Karpas-422 (cell line): ENCODE measurements around the gene TMEM259. TPM values are rescaled to one million over a fixed set of nuclear protein-coding genes. Genes with fewer than 3 reads are reported as not detected.
A peak's percentile ranks its signal among the peaks of the same experiment; 100 is the strongest.

Experiments
- DNase-seq: peaks from one replicate; pipeline ENCODE4 v3.0.0-alpha.2; 2015
- H2AFZ ChIP-seq: fragments of 200-600 bp; sonication (generic); 2 replicates; pipeline ENCODE4 v1.6.1; 2014; ENCODE audit warnings: antibody characterized with exemption, low read length, mixed read lengths
- H3K27ac ChIP-seq: fragments of 200-600 bp; sonication (generic); 2 replicates; pipeline ENCODE4 v1.5.1; 2014; ENCODE audit warnings: mild to moderate bottlenecking, low read length, moderate library complexity
- H3K27me3 ChIP-seq: fragments of 200-600 bp; sonication (generic); 2 replicates; pipeline ENCODE4 v1.6.1; 2014; ENCODE audit warnings: low read length, mixed read lengths
- H3K36me3 ChIP-seq: fragments of 200-600 bp; sonication (generic); 2 replicates; pipeline ENCODE4 v1.6.1; 2014; ENCODE audit warnings: low read length, mixed read lengths; ENCODE audit not compliant: insufficient read depth
- H3K4me1 ChIP-seq: fragments of 200-600 bp; sonication (generic); 2 replicates; pipeline ENCODE4 v1.6.1; 2014; ENCODE audit warnings: mild to moderate bottlenecking, low read length, mixed read lengths
- H3K4me2 ChIP-seq: fragments of 200-600 bp; sonication (generic); 2 replicates; pipeline ENCODE4 v1.6.1; 2014; ENCODE audit warnings: low read length, low read depth, mild to moderate bottlenecking; ENCODE audit not compliant: poor library complexity, severe bottlenecking
- H3K4me3 ChIP-seq: fragments of 200-600 bp; sonication (generic); 2 replicates; pipeline ENCODE4 v1.5.1; 2014; ENCODE audit warnings: mild to moderate bottlenecking, antibody characterized with exemption, low read length, mixed read lengths
- H3K79me2 ChIP-seq: fragments of 200-600 bp; sonication (generic); 2 replicates; pipeline ENCODE4 v1.6.1; 2014; ENCODE audit warnings: mild to moderate bottlenecking, low read length, mixed read lengths
- H3K9ac ChIP-seq: fragments of 200-600 bp; sonication (generic); 2 replicates; pipeline ENCODE4 v1.6.0; 2014; ENCODE audit warnings: low read length
- H3K9me2 ChIP-seq: fragments of 200-600 bp; sonication (generic), shearing (Covaris generic); replicated peaks from 2 replicates; pipeline ENCODE4 v1.6.0; 2014; ENCODE audit warnings: mild to moderate bottlenecking, low read length, moderate library complexity; ENCODE audit not compliant: insufficient read depth
- H3K9me3 ChIP-seq: fragments of 300-700, 200-600 bp; sonication (generic); 2 replicates; pipeline ENCODE4 v1.6.1; 2014; ENCODE audit warnings: low read length, mixed read lengths
- H4K20me1 ChIP-seq: fragments of 200-600 bp; sonication (generic); 2 replicates; pipeline ENCODE4 v1.6.1; 2014; ENCODE audit warnings: mild to moderate bottlenecking, antibody characterized with exemption, low read length, low read depth; ENCODE audit not compliant: insufficient read depth
- total RNA-seq: library from RNA; depleted of rRNA; stranded (reverse); fragments of >200 nt; shearing (Covaris generic); gene quantifications from 2 replicates; pipeline ENCODE4 v1.2.3, GENCODE V29; 2014; ENCODE audit warnings: low replicate concordance

Gene TMEM259
- total RNA-seq, 1 experiment from 2014 or later = 133 TPM

GRCh38 chr19:1042689-1043511 is 22.0 kb upstream of the TMEM259 start:
- no peak overlapping the region for H3K4me2 ChIP-seq

GRCh38 chr19:1041835-1042685 is 21.1 kb upstream of the TMEM259 start:
- H2AFZ ChIP-seq = no peak overlapping the region

More at GRCh38 chr19:1042689-1043511, 22.0 kb upstream of the TMEM259 start:
- DNase-seq = no peak
- H2AFZ ChIP-seq = no peak overlapping the region
- no peaks in the 10 kb centered on the region for H3K9me3 ChIP-seq
- H3K4me3 ChIP-seq = no peak overlapping the region
- H3K27ac ChIP-seq = no peak overlapping the region
- no peaks in the 10 kb centered on the region for H3K79me2 ChIP-seq
- no peaks in the 10 kb centered on the region for H3K9me2 ChIP-seq
- H3K36me3 ChIP-seq = no peaks in the 10 kb centered on the region
- no peak overlapping the region for H3K9ac ChIP-seq
- 0 out of 2 replicates have a peak, but pooled peaks cover 8% of the 10 kb centered on the region for H4K20me1 ChIP-seq
- no peaks in the 10 kb centered on the region for H3K27me3 ChIP-seq
- peaks cover 36% of the 10 kb centered on the region for H3K4me1 ChIP-seq

GRCh38 chr19:1041272-1041834 is 20.4 kb upstream of the TMEM259 start:
- Histone ChIP-seq H3K27me3 (no peaks in the 10 kb centered on the region), H3K9me2 (no peaks in the 10 kb centered on the region), H3K36me3 (peaks cover 2% of the 10 kb centered on the region; the same call in 1 of the 2 replicates), H2AFZ (no peak overlapping the region), H3K4me1 (peaks cover 42% of the 10 kb centered on the region), H3K9ac (peak overlapping the region; percentile 25), H3K4me3 (peak overlapping the region; percentile 79; the same call in 1 of the 2 replicates), H4K20me1 (0 out of 2 replicates have a peak, but pooled peaks cover 8% of the 10 kb centered on the region), H3K9me3 (no peaks in the 10 kb centered on the region), H3K4me2 (peak overlapping the region; percentile 87), H3K79me2 (no peaks in the 10 kb centered on the region), H3K27ac (no peak overlapping the region)
- no peak for DNase-seq

More at GRCh38 chr19:1041835-1042685, 21.1 kb upstream of the TMEM259 start:
- Histone ChIP-seq H3K27me3 (no peaks in the 10 kb centered on the region), H3K9me2 (no peaks in the 10 kb centered on the region), H3K4me2 (no peak overlapping the region), H3K4me1 (peaks cover 42% of the 10 kb centered on the region), H3K27ac (no peak overlapping the region), H3K4me3 (no peak overlapping the region), H3K79me2 (no peaks in the 10 kb centered on the region), H3K36me3 (no peaks in the 10 kb centered on the region), H3K9me3 (no peaks in the 10 kb centered on the region), H3K9ac (no peak overlapping the region), H4K20me1 (0 out of 2 replicates have a peak, but pooled peaks cover 8% of the 10 kb centered on the region)
- DNase-seq = no peak

- H3K79me2 ChIP-seq = no peaks in the 10 kb centered on the region
- peak overlapping the region; percentile 79 for H3K4me3 ChIP-seq
- peak overlapping the region; percentile 17; the same call in 1 of the 2 replicates for H2AFZ ChIP-seq
- H3K9ac ChIP-seq = peak overlapping the region; percentile 79
- H4K20me1 ChIP-seq = 0 out of 2 replicates have a peak, but pooled peaks cover 8% of the 10 kb centered on the region
- H3K4me1 ChIP-seq = peaks cover 42% of the 10 kb centered on the region
- H3K36me3 ChIP-seq = peaks cover 4% of the 10 kb centered on the region; the same call in 1 of the 2 replicates
- peak overlapping the region; percentile 87 for H3K4me2 ChIP-seq
- DNase-seq = peak; percentile 98
- H3K27me3 ChIP-seq = no peaks in the 10 kb centered on the region
- no peaks in the 10 kb centered on the region for H3K9me2 ChIP-seq
- no peaks in the 10 kb centered on the region for H3K9me3 ChIP-seq
- peak overlapping the region; percentile 56 for H3K27ac ChIP-seq
Measured at GRCh38 chr19:1040476-1041271, 19.8 kb upstream of the TMEM259 start.

GRCh38 chr19:1039646-1040475 is 18.9 kb upstream of the TMEM259 start, which contains the start of gene ABCA7:
Gene ABCA7, plus strand, starts transcription at chr19:1040107. Its CDS starts 1,255 bp downstream, at chr19:1041362.
- Histone ChIP-seq H3K9me3 (no peaks in the 10 kb centered on the region), H3K79me2 (no peaks in the 10 kb centered on the region), H3K9ac (peak within 1 kb of the TSS; percentile 79), H3K4me2 (peak within 1 kb of the TSS; percentile 87), H3K36me3 (peaks cover 4% of the 10 kb centered on the region; the same call in 1 of the 2 replicates), H3K27ac (peak within 1 kb of the TSS; percentile 95), H2AFZ (peak within 1 kb of the TSS; percentile 17; the same call in 1 of the 2 replicates), H4K20me1 (0 out of 2 replicates have a peak, but pooled peaks cover 8% of the 10 kb centered on the region), H3K9me2 (no peaks in the 10 kb centered on the region), H3K4me3 (peak within 1 kb of the TSS; percentile 79), H3K27me3 (no peaks in the 10 kb centered on the region), H3K4me1 (peaks cover 42% of the 10 kb centered on the region)
- DNase-seq = peak; percentile 99

GRCh38 chr19:1038978-1039645 is 18.2 kb upstream of the TMEM259 start:
- Histone ChIP-seq H3K27me3 (no peaks in the 10 kb centered on the region), H3K9me3 (no peaks in the 10 kb centered on the region), H3K4me1 (peaks cover 42% of the 10 kb centered on the region), H3K9me2 (no peaks in the 10 kb centered on the region), H3K9ac (peak overlapping the region; percentile 62), H4K20me1 (0 out of 2 replicates have a peak, but pooled peaks cover 8% of the 10 kb centered on the region), H3K36me3 (peaks cover 4% of the 10 kb centered on the region; the same call in 1 of the 2 replicates), H3K27ac (peak overlapping the region; percentile 95), H3K4me3 (peak overlapping the region; percentile 79), H3K4me2 (peak overlapping the region; percentile 87), H3K79me2 (no peaks in the 10 kb centered on the region), H2AFZ (0 out of 2 replicates have a peak overlapping the region, but pooled peaks have one; percentile 5)
- no peak for DNase-seq
